DOHH2 (cell line): ENCODE data around the gene ITGB8.

Experiments
- H3F3A ChIP-seq: fragments of 200-600 bp; sonication (generic), shearing (Covaris generic); 2 replicates; pipeline ENCODE4 v1.6.0; 2016; ENCODE audit warnings: antibody characterized with exemption, mild to moderate bottlenecking; ENCODE audit not compliant: control insufficient read depth, insufficient read depth
- H3K27ac ChIP-seq: fragments of 200-600 bp; sonication (generic); 2 replicates; pipeline ENCODE4 v1.5.1; 2014; ENCODE audit warnings: low read depth, mild to moderate bottlenecking, low read length, moderate library complexity
- H3K27me3 ChIP-seq: fragments of 200-600 bp; sonication (generic); 2 replicates; pipeline ENCODE4 v1.6.1; 2014; ENCODE audit warnings: mild to moderate bottlenecking, low read length, mixed read lengths; ENCODE audit not compliant: control insufficient read depth
- H3K36me3 ChIP-seq: fragments of 200-600 bp; sonication (generic); 2 replicates; pipeline ENCODE4 v1.6.1; 2014; ENCODE audit warnings: mild to moderate bottlenecking, low read length, moderate library complexity, mixed read lengths; ENCODE audit not compliant: control insufficient read depth
- H3K4me1 ChIP-seq: fragments of 200-600 bp; sonication (generic); 2 replicates; pipeline ENCODE4 v1.6.1; 2014; ENCODE audit warnings: mild to moderate bottlenecking, low read length, mixed read lengths; ENCODE audit not compliant: control insufficient read depth
- H3K4me2 ChIP-seq: fragments of 200-600 bp; sonication (generic); 2 replicates; pipeline ENCODE4 v1.6.0; 2014; ENCODE audit warnings: mild to moderate bottlenecking, low read length, moderate library complexity
- H3K4me3 ChIP-seq: fragments of 200-600 bp; sonication (generic); 2 replicates; pipeline ENCODE4 v1.5.1; 2014; ENCODE audit warnings: mild to moderate bottlenecking, low read length, mixed read lengths
- H3K79me2 ChIP-seq: fragments of 200-600 bp; sonication (generic); 2 replicates; pipeline ENCODE4 v1.6.1; 2014; ENCODE audit warnings: mild to moderate bottlenecking, low read length, mixed read lengths; ENCODE audit not compliant: control insufficient read depth
- H3K9me2 ChIP-seq: fragments of 200-600 bp; sonication (generic); replicated peaks from 2 replicates; pipeline ENCODE4 v1.6.1; 2014; ENCODE audit warnings: mild to moderate bottlenecking, low read length, mixed read lengths; ENCODE audit not compliant: control insufficient read depth
- H3K9me3 ChIP-seq: fragments of 200-600 bp; sonication (generic); 2 replicates; pipeline ENCODE4 v1.6.1; 2014; ENCODE audit warnings: antibody characterized with exemption, low read length, mixed read lengths; ENCODE audit not compliant: control insufficient read depth, insufficient read depth
- H4K20me1 ChIP-seq: fragments of 200-600 bp; sonication (generic); 2 replicates; pipeline ENCODE4 v1.6.0; 2014; ENCODE audit warnings: low read depth, mild to moderate bottlenecking, antibody characterized with exemption, low read length, moderate library complexity; ENCODE audit not compliant: control insufficient read depth, insufficient read depth
- CTCF ChIP-seq: fragments of 200-600 bp; sonication (generic); IDR thresholded peaks from one replicate; pipeline ENCODE4 v1.5.1; 2014; ENCODE audit warnings: antibody characterized with exemption, mild to moderate bottlenecking, low read depth, low read length; ENCODE audit not compliant: poor library complexity, severe bottlenecking
- EZH2phosphoT487 ChIP-seq: fragments of 200-600 bp; sonication (generic); IDR thresholded peaks from 2 replicates; pipeline ENCODE4 v1.6.1; 2017; ENCODE audit warnings: borderline replicate concordance, mild to moderate bottlenecking, antibody characterized with exemption, low read length, moderate library complexity, mixed read lengths

The ITGB8 gene

GRCh38 chr7:20449176-20449575 is 118.5 kb downstream of the ITGB8 start:
- no peaks in the 10 kb centered on the region for H3F3A ChIP-seq
- TF ChIP-seq EZH2phosphoT487: no peak
- no peak for TF ChIP-seq CTCF
- no peaks in the 10 kb centered on the region for H3K27me3 ChIP-seq
- H3K9me3 ChIP-seq: peaks cover 5% of the 10 kb centered on the region; the same call in 1 of the 2 replicates
- H4K20me1 ChIP-seq: no peaks in the 10 kb centered on the region
- H3K4me3 ChIP-seq: no peak overlapping the region
- no peaks in the 10 kb centered on the region for H3K36me3 ChIP-seq
- H3K27ac ChIP-seq: no peak overlapping the region
- H3K4me1 ChIP-seq: no peaks in the 10 kb centered on the region
- H3K79me2 ChIP-seq: no peaks in the 10 kb centered on the region
- H3K4me2 ChIP-seq: no peak overlapping the region
- no peaks in the 10 kb centered on the region for H3K9me2 ChIP-seq

- H3K4me1 ChIP-seq: no peaks in the 10 kb centered on the region
- peaks cover under 1% of the 10 kb centered on the region; the same call in 1 of the 2 replicates for H3K9me3 ChIP-seq
- H3K4me3 ChIP-seq: no peak overlapping the region
- no peaks in the 10 kb centered on the region for H3K9me2 ChIP-seq
- H3K4me2 ChIP-seq: no peak overlapping the region
- no peaks in the 10 kb centered on the region for H3K79me2 ChIP-seq
- no peaks in the 10 kb centered on the region for H3K27me3 ChIP-seq
- no peak for TF ChIP-seq CTCF
- no peak for TF ChIP-seq EZH2phosphoT487
- H3K27ac ChIP-seq: no peak overlapping the region
- H3K36me3 ChIP-seq: no peaks in the 10 kb centered on the region
- H3F3A ChIP-seq: no peaks in the 10 kb centered on the region
- H4K20me1 ChIP-seq: no peaks in the 10 kb centered on the region
These were observed 119.8 kb downstream of the ITGB8 start for GRCh38 chr7:20450536-20450935.

- TF ChIP-seq CTCF (no peak), EZH2phosphoT487 (no peak)
- H3K9me2 ChIP-seq: no peaks in the 10 kb centered on the region
- no peaks in the 10 kb centered on the region for H3K79me2 ChIP-seq
- no peaks in the 10 kb centered on the region for H3K9me3 ChIP-seq
- H4K20me1 ChIP-seq: no peaks in the 10 kb centered on the region
- no peak overlapping the region for H3K27ac ChIP-seq
- no peaks in the 10 kb centered on the region for H3K4me1 ChIP-seq
- H3K36me3 ChIP-seq: no peaks in the 10 kb centered on the region
- no peak overlapping the region for H3K4me3 ChIP-seq
- H3K27me3 ChIP-seq: no peaks in the 10 kb centered on the region
- no peak overlapping the region for H3K4me2 ChIP-seq
- H3F3A ChIP-seq: no peaks in the 10 kb centered on the region
These were observed 123.5 kb downstream of the ITGB8 start for GRCh38 chr7:20454202-20454601.

- no peak overlapping the region for H3K4me2 ChIP-seq
- no peaks in the 10 kb centered on the region for H3K36me3 ChIP-seq
- TF ChIP-seq CTCF (no peak), EZH2phosphoT487 (no peak)
- H3K9me3 ChIP-seq: no peaks in the 10 kb centered on the region
- H3F3A ChIP-seq: no peaks in the 10 kb centered on the region
- no peaks in the 10 kb centered on the region; the same call in 1 of the 2 replicates for H3K9me2 ChIP-seq
- H4K20me1 ChIP-seq: no peaks in the 10 kb centered on the region
- H3K4me1 ChIP-seq: no peaks in the 10 kb centered on the region
- H3K4me3 ChIP-seq: no peak overlapping the region
- H3K27me3 ChIP-seq: no peaks in the 10 kb centered on the region
- H3K27ac ChIP-seq: no peak overlapping the region
- no peaks in the 10 kb centered on the region for H3K79me2 ChIP-seq
These were observed 126.0 kb downstream of the ITGB8 start for GRCh38 chr7:20456701-20457100.
